GM18508 (cell line): ENCODE results near the gene IGSF11.
A peak's percentile ranks its signal among the peaks of the same experiment; 100 is the strongest.
"Not testable (repeated sequence)": the region's sequence is repeated elsewhere in the genome, so short reads cannot be mapped to it uniquely, and the experiment has no call there.

ENCODE experiments used
- ATAC-seq: cut with Tn5 transposase; IDR thresholded peaks from one replicate; pipeline ENCODE4 v1.9.1; 2021; ENCODE audit warnings: moderate number of reproducible peaks; ENCODE audit not compliant: insufficient read depth, unreplicated experiment

IGSF11 gene

DNA sequence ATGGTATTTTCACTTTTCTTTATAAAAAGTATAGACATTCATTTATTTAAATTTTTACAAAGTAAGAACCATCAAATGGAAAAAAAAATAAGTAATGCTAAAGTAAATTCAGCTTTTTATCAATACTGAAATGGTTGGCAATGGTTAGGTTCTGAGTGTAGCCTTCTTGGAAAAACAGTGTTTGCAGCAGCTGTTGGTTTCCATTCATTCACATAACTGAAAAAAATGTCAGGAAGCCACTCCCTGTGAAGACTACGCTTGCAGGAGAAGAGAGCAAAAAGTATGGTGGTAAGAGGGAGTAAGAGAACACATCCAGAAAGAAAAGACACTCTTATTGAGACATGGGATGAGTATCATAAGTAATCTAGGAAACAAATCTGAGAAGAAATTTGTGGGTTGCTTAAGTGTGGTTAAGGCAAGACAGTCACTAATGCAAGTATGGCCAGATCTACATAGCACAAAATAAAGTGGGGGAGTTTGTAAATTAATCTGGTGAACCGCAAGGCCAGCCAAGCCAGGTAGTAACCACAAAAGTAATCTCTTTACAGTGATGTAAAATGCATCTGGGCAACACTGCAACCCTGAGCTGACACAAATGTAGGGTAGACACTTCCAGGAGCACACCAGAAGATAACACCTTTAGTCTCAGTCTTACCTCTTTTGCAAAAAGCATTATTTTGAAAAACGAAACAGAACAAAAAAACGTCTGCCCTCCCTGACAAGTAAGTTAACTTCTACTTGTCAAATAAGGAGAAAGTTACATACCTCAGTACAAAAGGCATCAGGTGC is 133.7 kb downstream of the IGSF11 start:
- ATAC-seq: no peak

- ATAC-seq: no peak
Observed at GRCh38 chr3:118890206-118890605, 144.4 kb downstream of the IGSF11 start.

DNA sequence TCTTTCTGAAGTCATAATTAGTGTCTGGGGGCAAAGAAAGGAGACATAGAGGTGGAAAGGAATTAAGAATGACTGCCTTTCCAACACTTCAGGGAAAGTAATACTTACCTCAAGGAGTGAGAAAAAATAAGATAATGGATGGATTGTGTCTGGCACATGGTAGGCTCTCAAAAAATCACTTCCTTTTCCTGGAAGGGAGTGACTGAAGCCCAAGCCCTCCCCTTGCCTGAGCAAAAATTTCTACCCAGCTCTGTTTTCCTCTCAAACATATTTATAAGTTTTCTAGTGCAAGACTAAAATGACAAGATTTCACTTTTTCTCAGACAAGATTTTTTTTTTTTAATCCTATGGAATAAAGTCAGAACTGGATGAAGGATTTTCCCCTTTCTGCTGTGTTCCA is 145.0 kb downstream of the IGSF11 start:
- no peak for ATAC-seq

DNA sequence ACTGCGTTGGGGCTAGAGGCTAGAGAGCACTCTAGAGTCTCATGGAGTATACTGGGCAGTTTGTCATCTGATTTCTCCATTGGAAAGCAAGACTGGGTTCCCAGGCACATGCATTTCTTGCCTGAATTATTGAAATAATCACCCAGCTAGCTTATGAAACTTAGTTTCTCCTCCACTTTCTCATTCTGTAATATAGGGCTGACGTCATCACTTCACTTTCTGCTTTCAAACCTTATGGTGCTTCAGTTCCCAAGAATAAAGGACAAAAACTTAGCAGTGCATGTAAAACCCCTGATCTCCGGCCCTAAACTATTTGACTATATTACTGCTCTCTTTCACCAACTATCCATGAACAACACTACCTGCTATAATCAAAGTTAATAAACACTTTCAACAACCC is 147.9 kb downstream of the IGSF11 start:
- ATAC-seq: no peak

GRCh38 chr3:118884748-118885206 is 149.9 kb downstream of the IGSF11 start:
- no peak for ATAC-seq

GRCh38 chr3:118882353-118882947 is 152.2 kb downstream of the IGSF11 start:
- ATAC-seq: peak; percentile 51

- ATAC-seq: no peak
Observed at GRCh38 chr3:118868051-118868450, 166.6 kb downstream of the IGSF11 start.

GRCh38 chr3:118863731-118864322 is 170.8 kb downstream of the IGSF11 start:
- ATAC-seq: peak; percentile 48

DNA sequence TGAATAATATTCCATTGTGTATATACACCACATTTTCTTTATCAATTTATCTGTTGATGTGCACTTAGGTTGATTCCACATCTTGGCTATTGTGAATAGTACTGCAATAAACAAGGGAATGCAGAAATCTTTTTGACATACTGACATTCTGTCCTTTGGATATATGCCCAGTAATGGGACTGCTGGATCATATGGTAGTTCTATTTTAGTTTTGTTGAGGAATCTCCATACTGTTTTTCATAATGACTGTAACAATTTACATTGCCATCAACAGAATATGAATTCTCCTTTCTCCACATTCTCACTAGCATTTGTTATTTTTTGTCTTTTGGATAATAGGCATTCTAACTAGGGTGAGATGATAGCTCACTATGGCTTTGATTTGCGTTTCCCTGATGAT is 174.7 kb downstream of the IGSF11 start:
- ATAC-seq: no peak

DNA sequence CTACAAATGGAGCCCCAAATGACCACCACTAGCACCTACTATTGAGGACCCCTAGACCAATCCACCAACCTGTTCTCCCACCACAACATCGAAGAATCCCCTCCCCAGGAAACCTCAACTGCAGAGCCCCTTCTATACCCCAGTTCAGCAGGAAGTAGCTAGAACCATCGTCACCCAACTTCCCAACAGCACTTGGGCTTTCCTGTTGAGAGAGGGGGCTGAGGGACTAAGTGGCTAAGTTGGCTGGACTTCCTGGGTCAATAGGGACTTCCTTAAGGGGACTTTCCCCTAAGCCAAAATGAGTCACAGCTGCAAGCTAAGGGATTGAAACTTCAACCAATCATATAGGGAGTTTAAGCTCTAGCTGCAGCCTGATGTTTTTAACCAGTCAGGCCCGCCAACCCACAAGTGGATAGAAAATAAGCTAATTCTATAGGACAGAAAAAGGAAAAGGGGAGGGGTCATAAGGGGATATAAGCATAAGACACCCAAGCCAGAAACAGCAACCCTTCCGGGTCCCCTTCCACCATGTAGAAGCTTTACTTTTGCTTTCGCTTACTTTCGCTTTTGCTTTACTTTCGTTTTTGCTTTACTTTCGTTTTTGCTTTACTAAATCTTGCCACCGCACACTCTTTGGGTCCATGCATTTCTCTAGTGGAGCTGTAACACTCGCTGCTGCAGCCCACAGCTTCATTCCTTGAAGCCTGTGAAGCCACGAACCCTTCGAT is 183.0 kb downstream of the IGSF11 start:
- not testable (repeated sequence) for ATAC-seq

- no peak for ATAC-seq
Observed at GRCh38 chr3:118850687-118851086, 184.0 kb downstream of the IGSF11 start.
